ENCODE measurements around the gene RBL2.
"Not testable (repeated sequence)": the region's sequence is repeated elsewhere in the genome, so short reads cannot be mapped to it uniquely, and the experiment has no call there.

Gene RBL2

DNA sequence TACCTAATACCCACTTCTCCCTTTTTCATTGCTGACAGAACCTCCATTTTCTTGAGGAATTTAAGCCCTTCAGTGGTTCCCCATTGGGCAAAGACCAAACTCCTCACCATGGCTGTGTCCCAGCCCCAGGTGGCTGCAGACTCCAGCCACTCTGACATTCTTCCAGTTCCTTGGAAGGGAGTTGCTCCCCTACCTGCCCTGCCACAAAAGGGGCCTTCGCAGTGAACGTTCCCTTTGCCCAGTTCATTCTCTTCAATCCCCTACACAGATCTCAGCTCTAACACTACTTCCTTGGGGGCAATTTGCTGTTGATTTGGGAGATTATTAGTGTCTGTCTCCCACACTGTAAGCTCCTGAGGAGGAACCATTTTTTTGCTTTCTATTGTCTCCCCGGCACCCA, 72.0 kb downstream of the RBL2 start:
- no peak for DNase-seq (ENCODE audit: low read depth in 3 of 3)

DNA sequence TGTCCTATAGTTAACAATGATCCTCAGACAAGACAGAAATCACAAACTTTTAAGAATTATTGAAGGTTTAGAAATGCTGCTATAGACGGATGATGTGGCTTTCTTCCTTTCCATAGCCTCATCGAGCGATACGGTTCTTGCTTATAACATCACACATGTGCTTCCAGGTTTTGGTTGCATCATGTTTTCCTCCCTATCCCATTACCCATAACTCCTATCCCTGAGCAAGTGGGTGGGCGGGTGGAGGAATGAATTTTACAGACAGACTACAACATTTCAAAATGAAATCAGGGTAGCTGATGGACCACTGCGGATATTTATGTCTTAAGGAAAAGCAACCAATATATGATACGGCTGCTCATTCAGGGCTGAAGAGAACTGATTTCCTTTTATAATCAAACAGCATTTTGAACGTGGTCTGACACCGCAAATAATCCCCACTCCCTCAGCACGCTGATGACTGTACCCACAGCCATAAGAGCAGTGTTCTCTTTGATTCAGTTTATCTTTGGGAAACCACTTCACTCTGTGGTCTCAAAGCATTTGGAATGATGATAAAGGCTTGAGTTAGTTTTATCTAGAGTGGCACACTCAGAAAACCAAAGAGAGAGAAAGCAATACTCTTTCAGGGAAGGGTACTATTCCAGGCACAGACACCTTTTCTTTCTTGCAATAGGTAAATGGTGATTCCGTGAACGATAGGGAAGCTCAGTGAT, 73.4 kb downstream of the RBL2 start:
- no peak for DNase-seq (ENCODE audit: low read depth in 3 of 3)

DNA sequence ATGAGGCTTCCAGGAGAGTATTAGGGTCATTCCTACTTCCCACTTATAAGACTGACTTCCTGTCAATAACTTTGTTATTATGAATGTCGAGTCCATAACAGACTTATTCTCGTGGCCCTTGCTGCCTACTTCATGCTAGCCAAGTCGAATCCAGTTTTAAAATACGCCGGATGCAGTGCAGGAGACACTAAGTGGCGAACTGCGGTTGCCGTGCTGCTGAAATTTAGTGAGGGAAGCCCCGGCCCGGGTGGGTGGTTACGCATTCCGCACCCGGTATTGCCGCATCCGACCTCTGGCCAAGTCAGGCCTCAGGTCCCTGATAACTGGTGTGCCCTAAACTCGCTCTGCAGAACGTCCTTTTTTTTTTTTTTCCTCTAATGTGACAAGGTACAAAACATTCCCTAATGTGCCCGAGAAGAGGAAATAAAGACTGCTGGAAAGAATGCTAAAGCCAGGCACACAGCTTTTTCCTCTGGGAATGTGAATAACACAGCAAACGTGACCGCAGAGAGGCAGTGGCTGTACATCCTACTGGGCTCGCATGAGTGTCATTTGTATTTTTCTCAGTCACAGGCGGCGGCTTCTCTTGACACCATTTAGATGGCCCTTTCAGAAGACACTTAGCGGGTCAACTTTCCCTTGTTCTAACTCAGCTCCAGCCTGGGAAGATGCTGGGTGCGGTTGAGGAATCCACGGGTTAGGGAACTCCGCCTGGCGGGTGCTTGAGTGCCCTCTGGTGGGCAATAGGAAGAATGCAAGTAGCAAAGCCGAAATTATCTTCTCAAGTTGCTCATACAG, 75.8 kb downstream of the RBL2 start:
- no peak for DNase-seq (ENCODE audit: low read depth in 3 of 3)

DNA sequence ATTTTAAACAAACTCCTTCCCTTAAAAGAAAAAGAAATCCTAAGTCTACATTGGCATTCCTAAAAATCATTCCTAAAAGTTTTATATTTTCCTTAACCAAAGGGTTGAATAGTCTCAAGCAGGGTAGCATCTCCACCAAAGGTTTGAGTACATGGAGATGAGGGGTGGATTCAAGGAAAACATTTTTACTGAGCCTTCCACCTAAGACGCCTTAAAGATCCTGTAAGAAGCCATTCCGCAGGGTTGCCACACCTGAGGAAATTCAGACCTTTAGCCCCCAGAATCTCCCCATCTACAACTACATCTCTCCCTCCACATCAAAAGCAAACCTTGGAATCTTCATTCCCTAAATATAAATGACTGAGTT, 76.4 kb downstream of the RBL2 start:
- no peak for DNase-seq (ENCODE audit: low read depth in 3 of 3)

DNA sequence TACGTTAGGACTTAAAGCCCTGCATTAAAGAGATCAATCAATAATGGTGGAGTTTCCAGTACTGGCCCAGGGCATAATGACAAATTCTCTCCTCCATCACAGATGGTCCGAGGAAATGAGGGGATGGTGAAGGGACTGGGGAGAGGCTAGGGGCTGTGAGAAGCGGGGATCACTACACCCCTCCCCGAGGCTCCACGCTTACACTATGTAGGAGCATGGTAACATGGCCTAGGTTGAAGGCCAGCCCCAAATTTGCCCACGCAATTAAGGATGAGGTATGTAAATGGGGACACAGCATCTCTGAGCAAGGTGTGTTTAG, 76.8 kb downstream of the RBL2 start:
- no peak for DNase-seq (ENCODE audit: low read depth in 3 of 3)

DNA sequence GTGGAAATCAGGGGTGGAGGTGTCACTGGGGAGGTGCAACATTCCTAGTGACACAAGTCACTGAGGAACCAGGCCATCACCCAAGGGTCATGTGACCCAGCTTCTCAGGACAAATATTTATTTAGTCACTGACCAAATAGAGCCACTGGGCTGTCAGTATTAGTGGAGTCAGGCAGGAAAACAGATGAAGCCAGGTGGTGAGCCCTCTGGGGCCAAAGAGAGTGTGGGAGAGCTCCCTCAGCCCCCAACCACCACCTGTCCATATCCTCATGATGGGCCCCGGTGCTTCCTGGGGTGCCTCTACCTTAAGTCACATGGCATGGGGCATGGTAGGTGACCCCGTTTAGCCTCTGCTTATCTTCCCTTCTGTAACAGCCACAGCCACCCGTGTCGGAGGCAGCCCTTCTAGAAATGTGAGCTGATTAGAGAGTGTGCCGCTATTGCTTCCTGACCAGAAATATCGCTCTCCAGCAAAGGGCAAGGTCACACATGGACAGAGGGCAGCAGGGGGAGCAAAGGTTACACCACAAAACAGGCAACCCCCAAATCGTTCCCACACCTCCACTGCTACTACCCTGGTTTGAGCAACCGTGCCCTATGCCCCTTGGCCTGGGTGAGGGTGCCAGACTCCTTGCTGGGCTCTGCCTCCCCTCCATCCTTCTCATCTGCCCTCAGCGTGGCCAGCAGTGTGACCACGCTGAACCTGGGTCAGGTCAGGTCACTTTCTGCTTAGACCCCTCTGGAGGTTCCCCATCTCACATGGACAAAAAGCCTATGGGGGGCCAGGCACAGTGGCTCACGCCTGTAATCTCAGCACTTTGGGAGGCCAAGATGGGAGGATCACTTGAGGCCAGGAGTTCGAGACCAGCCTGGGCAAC, 77.4 kb downstream of the RBL2 start:
- DNase-seq (ENCODE audit: low read depth in 3 of 3): no peak

DNA sequence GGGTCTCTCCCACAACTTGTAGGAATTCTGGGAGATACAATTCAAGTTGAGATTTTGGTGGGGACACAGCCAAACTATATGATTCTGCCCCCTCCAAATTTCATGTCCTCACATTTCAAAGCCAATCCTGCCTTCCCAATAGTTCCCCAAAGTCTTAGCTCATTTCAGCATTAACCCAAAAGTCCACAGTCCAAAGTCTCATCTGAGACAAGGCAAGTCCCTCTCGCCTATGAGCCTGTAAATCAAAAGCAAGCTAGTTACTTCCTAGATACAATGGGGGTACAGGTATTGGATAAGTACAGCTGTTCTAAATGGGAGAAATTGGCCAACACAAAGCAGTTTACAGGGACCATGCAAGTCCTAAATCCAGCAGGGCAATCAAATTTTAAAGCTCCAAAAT, 78.5 kb downstream of the RBL2 start:
- DNase-seq (ENCODE audit: low read depth in 3 of 3): not testable (repeated sequence)

DNA sequence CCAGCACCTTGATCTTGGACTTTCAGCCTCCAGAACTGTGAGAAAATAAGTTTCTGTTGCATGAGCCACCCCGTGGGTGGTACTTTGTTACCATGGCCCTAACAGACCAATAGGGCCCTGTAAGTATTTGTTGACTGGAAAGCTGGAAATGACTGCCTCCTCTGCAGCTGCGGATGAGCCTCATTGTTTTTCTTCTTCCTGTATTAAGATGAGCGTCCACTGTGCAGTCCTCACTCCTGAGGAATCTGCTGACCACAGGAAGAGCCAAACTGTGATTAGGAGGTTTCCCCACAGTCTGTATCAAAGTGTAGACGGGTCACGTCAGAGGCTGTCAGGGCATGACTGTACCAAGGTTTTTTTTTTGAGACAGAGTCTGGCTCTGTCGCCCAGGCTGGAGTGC, 81.0 kb downstream of the RBL2 start:
- DNase-seq (ENCODE audit: low read depth in 3 of 3): no peak

DNA sequence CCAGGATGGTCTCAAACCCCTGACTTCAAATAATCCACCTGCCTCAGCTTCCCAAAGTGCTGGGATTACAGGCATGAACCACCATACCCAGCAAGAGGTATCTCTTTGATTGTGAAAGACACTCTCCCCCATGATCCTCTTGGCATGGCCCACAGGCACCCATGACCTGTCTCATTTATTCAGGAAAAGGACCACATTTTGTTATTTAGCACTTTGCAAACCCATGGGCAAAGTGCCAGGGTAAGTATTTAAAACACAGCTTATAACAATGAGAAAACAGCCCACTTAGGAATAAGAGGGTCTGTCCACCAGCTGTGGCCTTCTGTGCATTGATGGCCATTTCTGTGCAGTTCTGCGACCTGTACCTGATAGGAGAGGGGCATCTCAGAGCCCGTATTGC, 81.5 kb downstream of the RBL2 start:
- no peak for DNase-seq (ENCODE audit: low read depth in 3 of 3)

DNA sequence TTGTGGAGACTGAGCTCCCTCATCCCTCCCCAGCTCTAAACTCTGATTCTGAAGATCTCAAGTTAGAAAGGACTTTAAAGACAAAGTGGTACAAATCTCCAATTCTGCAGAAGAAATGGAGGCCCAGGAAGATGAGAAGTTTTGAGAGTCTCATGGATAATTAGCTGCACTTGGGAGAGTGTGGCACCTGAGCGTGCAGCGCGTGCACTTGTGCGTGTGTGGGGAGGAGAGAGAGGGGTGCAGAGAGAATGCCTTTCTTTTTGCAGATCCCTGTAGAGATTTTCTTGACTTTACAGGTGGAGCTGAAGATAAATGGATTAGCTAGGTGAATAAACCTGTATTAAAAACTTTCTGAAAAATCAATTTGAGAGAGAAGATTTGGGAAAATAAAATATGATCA, 83.6 kb downstream of the RBL2 start:
- no peak for DNase-seq (ENCODE audit: low read depth in 3 of 3)

DNA sequence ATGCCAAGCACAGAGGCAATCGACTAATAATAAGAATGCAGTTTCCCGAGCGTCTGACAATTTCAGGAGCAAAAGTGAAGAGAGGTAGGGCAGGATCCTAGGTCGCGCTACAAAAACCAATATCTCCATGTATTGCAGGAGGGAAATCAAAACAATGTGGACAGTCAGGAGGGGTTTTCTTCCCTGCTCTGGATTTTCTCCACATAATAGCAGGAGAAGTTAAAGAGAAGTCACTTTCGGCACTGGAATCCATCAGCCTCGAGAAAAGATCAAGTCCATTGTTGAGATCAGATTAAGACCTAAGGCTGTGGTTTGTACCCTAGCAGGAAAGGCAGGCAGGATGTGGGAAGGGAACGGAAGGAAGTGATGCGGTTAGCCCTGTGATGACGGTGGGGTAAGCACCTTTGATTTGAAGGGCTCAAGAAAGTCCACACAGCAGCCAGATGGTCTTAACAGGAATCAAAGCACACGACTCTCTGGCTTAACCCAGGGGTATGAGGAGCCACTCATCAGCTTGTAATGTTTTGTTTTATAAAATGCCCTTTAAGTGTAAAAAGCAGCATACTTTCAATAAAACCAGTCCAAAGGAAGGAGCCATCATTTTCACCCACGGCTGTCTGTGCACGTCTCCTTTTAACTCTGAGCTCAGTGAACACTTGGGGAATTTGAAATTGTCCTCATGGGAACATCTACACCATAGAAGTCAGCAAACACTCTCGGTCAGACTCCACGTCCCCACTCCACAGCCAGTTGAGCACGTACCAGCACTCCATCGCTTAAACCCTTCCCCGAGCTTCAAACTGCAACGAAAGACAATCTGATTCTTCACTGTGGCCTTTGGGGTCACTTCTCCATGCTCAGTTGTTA, 84.5 kb downstream of the RBL2 start:
- peak in 1 of 3 donors; percentile 65 for DNase-seq (ENCODE audit: low read depth in 3 of 3)

DNA sequence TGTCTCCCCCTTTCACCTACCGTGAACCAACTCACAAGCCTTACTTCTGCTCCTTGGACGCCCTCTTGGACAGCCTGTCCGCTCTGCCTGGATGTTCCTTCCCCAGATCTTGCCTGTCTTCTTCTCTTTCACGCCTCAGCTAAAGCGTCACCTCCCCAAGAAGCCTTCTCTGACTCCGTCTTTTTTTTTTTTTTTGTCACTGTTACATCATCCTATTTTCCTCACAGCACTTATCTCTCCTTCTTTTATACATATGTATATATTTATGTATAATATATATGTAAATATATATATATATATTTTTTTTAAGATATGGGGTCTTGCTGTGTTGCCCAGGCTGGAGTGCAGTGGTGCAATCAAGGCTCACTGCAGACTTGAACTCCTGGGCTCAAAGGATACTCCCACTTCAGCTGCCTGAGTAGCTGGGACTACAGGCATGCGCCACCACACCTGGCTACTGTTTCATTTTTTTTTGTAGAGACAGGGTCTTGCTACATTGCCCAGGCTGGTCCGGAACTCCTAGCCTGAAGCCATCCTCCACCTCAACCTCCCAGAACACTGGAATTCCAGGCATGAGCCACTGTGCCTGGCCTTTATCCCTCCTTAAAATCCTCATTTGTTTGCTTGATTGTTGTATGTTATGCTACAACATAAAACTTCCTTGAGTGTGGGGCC, 85.3 kb downstream of the RBL2 start:
- DNase-seq (ENCODE audit: low read depth in 3 of 3): no peak

DNA sequence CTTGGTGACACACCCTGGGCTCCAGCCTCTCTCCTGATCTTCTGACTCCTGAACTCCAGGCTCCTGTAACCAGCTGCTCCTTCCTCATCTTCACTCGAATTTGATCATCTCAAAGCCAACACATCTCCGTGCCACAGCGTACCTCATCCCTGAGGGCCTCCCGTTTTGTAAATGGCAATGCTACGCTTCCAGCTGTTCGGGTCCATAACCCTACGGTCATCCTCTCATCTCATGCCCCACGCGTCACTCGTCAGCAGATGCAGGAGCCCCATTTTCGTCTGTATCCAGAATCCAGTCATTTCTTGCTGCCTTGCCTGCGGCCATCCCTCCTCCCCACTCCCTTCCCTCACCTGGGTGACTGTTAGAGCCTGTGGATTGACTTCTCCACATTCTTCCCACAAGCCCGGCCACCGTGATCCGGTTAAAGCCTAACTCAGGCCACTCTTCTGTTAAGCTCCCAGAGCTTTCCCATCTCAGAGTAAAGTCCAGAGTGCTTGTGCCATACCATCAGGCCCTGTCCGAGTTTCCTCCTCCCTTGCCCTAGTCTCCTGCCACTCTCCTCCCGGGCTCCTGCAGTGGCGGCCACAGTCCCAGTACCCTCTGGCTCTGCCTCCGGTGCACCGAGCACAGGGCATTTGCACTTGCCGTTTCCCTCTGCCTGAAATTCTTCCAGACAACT, 89.0 kb downstream of the RBL2 start:
- DNase-seq (ENCODE audit: low read depth in 3 of 3): no peak

DNA sequence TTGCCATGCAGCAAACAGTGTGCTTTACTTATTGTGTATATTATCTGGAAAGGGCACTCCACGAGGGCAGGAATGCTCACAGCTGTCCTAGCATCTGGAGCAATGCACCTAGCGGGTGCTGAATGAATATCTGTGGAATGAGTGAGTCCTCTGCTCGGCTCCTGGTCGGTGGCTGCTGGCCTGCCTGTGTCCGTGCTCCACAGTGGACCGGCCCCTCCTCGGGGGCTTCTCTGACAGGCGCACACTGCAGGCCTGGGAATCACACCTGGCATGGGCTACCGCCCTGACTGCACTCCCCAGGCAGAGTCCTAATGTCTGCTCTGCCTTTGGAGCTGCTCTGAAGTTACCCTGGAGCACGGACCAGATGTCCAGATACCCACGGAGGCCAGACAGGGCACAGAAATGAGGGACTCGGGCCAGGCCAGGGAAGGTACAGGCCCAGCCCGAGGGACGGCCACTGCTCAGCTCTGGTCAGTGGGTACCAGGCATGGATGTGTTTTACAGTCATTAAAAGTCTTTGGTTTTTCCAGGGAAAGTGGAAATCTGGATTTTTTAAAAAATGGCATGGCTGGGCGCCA, 89.8 kb downstream of the RBL2 start:
- DNase-seq (ENCODE audit: low read depth in 3 of 3): no peak

DNA sequence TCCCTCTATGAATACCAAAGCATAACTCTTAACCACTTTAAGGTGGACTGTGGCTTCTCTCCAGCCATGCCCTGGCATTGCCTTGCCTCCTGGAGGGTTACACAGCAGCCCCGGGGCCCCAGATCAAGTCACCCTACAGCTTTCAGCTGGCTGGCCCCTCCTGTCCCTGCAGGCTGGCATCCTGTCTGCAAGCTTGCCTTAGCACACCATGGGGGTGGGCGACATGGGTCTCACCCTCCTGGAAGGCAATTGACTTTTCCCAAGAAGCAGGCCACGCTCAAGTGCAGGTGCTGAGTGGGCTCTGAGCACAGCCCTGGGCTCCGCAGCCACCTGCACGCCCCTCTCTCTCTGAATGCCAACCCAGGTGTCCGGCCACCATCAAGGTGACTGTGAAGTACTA, 94.5 kb downstream of the RBL2 start:
- no peak for DNase-seq (ENCODE audit: low read depth in 3 of 3)

DNA sequence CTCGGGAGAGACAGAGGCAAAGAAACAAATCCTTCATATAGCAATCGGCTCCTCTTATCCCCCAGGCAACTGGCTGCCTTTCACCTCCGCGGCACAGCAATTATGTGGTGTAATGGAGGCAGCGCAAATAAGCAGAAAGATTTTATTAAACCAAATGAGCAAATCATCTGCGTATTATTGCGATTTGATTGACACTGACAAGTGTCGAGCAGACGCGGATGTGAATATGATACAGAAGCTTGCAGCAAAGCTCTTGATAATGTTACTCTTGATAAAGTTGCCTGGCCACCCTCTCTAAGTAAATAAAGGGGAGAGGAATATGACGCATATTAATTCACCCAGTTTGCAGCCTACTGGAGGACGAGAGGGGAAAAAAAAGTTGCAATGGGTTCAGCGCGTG, 95.2 kb downstream of the RBL2 start:
- no peak for DNase-seq (ENCODE audit: low read depth in 3 of 3)

DNA sequence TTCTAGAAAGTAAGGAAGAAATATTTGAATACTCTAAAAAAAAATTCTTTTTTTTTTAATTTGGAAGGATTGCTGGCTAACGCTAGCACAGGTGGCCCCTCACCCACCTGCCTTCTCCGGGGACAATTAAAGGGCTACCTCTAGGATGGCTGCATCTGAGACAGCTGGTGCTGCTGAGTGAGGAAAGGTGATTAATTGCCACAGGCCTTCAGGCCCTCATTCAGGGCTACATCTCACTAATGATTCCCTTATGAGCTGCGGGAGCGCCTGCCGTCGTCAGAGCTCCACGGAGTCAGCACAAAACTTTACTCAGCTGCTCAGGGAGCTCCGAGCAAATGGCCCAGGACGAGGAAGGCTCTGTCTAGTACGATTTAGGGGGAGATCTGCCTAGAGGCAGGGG, 95.8 kb downstream of the RBL2 start:
- no peak for DNase-seq (ENCODE audit: low read depth in 3 of 3)

DNA sequence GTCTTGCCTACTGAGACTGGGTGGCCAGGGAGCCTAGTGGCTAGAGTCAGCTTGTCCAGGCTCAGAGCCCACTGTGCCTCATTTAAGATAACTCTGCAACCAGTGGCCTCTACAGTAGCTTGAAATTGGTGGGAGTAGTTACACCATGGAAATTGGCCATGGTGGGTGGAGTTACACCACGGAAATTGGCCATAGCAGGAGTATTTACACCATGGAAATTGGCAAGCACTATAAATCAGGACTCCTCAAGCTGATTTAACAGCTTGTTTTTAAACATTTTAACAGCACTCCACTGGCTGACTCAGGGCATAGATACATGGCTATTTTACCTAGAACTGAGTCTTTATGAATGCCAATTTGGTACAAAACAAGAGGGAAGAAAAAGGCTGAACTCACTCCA, 96.5 kb downstream of the RBL2 start:
- no peak for DNase-seq (ENCODE audit: low read depth in 3 of 3)

DNA sequence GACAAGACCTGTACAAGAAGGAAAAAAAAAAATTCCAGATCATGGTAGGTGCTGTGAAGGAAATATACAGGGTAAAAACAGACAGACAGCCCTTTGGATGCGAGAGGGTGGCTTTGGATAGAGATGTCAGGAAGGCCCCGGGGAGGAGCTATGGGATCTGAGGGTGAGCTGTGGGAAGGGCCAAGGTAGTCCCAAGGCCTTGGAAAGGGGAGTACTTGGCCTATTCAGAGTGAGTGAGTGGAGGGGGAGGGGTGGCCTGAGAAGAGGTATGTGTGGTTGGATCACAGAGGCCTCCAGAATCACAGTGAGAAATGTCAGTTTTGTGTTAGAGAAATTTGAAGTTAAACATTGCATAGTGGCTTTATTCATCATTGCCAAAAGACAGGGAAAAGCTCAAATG, 99.9 kb downstream of the RBL2 start:
- no peak for DNase-seq (ENCODE audit: low read depth in 3 of 3)

DNA sequence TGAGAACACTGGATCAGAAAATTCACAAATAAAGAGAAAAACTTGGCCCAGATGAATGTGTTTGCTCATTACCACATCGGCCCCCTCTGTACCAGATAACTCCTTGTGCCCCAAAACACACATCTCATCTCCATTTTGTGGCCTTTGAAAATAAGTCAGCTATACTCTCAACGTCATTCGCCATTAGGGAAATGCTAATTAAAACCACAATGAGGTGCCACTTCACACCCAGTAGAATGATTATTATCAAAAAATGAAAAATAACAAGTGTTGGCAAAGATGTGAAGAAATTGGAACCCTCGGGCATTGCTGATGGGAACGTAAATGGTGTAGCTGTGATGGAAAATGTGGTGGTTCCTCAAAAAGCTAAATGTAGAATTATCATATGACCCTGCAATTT, 103.4 kb downstream of the RBL2 start:
- no peak for DNase-seq (ENCODE audit: low read depth in 3 of 3)
